HepG2 (cell line): ENCODE results near the gene PARP14. TPM values are rescaled to one million over a fixed set of nuclear protein-coding genes. Genes with fewer than 3 reads are reported as not detected.

Experiments
- ELF3 ChIP-seq: IDR thresholded peaks from 2 replicates; pipeline ENCODE4 v1.6.1; 2016; ENCODE audit warnings: missing genetic modification reagents, missing compliant biosample characterization
- GATAD1 ChIP-seq: IDR thresholded peaks from 2 replicates; pipeline ENCODE4 v1.6.1; 2016; ENCODE audit warnings: missing genetic modification reagents, missing compliant biosample characterization
- JUND ChIP-seq: sonication (generic); formaldehyde crosslinking; IDR thresholded peaks from 2 replicates; pipeline ENCODE4 v1.8.0; 2022; ENCODE audit warnings: mild to moderate bottlenecking, missing genetic modification reagents
- NR2F1 ChIP-seq, 2 experiments: fragments of 450-650 bp in 1 of 2; formaldehyde crosslinking in 1 of 2; IDR thresholded peaks; 2 replicates each; pipeline versions ENCODE4 v1.5.0 to v1.6.1; 2016 to 2020; ENCODE audit warnings: mild to moderate bottlenecking in 1 of 2, missing compliant biosample characterization in 1 of 2, missing genetic modification reagents in 1 of 2, moderate library complexity in 1 of 2
- ZNF281 ChIP-seq: sonication (generic); formaldehyde crosslinking; IDR thresholded peaks from 2 replicates; pipeline ENCODE4 v1.4.0; 2020; ENCODE audit warnings: missing genetic modification reagents, borderline replicate concordance
- ZNF335 ChIP-seq: sonication (generic); formaldehyde crosslinking; IDR thresholded peaks from 2 replicates; pipeline ENCODE4 v1.4.0; 2020; ENCODE audit warnings: missing genetic modification reagents
- ZNF609 ChIP-seq: sonication (generic); formaldehyde crosslinking; IDR thresholded peaks from 2 replicates; pipeline ENCODE4 v1.4.0; 2020; ENCODE audit warnings: mild to moderate bottlenecking, missing genetic modification reagents, borderline replicate concordance
- ZNF646 ChIP-seq: sonication (generic); formaldehyde crosslinking; IDR thresholded peaks from 2 replicates; pipeline ENCODE4 v1.9.0; 2021; ENCODE audit warnings: mild to moderate bottlenecking, missing genetic modification reagents
- polyA plus RNA-seq, 8 experiments: library from polyadenylated mRNA; depleted of rRNA in 3 of 8; stranded (reverse) in 7 of 8; unstranded in 1 of 8; fragments of >200 nt; fragmentation: Illumina TruSeq in 4 of 8; extraction: Trizol in 4 of 8; gene quantifications; 2 replicates each; pipeline versions ENCODE4 v1.2.1 to v1.2.3, GENCODE V29; 2011 to 2016; ENCODE audit warnings: low read depth in 4 of 8, missing spikeins in 1 of 8, mixed read lengths in 1 of 8; ENCODE audit not compliant: insufficient read depth in 1 of 8
- total RNA-seq, 5 experiments: library from RNA; depleted of rRNA; stranded (reverse); fragments of >200 nt; fragmentation: Illumina TruSeq; extraction: Trizol; gene quantifications; 2 replicates each; pipeline ENCODE4 v1.2.3, GENCODE V29; 2016; ENCODE audit warnings: low read depth in 1 of 5
- TF ChIP-seq, protein P1 (sequence below): sonication (generic); formaldehyde crosslinking; IDR thresholded peaks from 2 replicates; pipeline ENCODE4 v1.5.1; 2020; ENCODE audit warnings: missing genetic modification reagents, mild to moderate bottlenecking, borderline replicate concordance

The PARP14 gene
- total and polyA plus RNA-seq, 2 of the 13 experiments (the other 11 are each of a cell fraction or from before 2014, with no cell fraction given), result 9.0 to 19.1 TPM

DNA sequence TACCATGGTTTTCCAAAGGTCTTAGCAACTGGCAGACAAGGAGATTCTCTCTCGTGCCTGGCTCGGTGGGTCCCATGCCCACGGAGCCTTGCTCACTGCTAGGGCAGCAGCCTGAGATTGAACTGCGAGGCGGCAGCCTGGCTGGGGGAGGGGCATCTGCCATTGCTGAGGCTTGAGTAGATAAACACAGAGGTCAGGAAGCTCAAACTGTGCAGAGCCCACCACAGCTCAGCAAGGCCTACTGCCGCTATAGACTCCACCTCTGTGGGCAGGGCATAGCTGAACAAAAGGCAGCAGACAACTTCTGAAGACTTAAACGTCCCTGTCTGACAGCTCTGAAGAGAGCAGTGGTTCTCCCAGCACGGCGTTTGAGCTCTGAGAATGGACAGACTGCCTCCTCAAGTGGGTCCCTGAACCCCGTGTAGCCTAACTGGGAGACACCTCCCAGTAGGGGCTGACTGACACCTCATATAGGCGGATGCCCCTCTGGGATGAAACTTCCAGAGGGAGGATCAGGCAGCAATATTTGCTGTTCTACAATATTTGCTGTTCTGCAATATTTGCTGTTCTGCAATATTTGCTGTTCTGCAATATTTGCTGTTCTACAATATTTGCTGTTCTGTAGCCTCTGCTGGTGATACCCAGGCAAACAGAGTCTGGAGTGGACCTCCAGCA, 29.3 kb upstream of the PARP14 start (continued):
- TF ChIP-seq ZNF609 (CRISPR knock-in tag) (peak; percentile 100), ZNF281 (CRISPR knock-in tag) (peak; percentile 94), JUND (CRISPR knock-in tag) (0 out of 2 replicates have a peak, but pooled peaks have one; percentile 76), NR2F1 (CRISPR knock-in tag; IDR thresholded peaks at IDR 0.05) (peak; percentile 79 to 92), ZNF335 (CRISPR knock-in tag) (peak; percentile 67; the same call in 1 of the 2 replicates), ELF3 (peak; percentile 80), GATAD1 (peak; percentile 58), ZNF646 (peak; percentile 87; the same call in 1 of the 2 replicates)
- TF ChIP-seq, protein P1, sequence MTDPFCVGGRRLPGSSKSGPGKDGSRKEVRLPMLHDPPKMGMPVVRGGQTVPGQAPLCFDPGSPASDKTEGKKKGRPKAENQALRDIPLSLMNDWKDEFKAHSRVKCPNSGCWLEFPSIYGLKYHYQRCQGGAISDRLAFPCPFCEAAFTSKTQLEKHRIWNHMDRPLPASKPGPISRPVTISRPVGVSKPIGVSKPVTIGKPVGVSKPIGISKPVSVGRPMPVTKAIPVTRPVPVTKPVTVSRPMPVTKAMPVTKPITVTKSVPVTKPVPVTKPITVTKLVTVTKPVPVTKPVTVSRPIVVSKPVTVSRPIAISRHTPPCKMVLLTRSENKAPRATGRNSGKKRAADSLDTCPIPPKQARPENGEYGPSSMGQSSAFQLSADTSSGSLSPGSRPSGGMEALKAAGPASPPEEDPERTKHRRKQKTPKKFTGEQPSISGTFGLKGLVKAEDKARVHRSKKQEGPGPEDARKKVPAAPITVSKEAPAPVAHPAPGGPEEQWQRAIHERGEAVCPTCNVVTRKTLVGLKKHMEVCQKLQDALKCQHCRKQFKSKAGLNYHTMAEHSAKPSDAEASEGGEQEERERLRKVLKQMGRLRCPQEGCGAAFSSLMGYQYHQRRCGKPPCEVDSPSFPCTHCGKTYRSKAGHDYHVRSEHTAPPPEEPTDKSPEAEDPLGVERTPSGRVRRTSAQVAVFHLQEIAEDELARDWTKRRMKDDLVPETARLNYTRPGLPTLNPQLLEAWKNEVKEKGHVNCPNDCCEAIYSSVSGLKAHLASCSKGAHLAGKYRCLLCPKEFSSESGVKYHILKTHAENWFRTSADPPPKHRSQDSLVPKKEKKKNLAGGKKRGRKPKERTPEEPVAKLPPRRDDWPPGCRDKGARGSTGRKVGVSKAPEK (CRISPR knock-in tag), result peak; percentile 100
